Activated T-helper 2 cell treated with anti-CD3 and anti-CD28 coated beads, Interferon-gamma antibody, Interleukin-2, Interleukin-4, amounts not matched to agents 10 μg/mL and 5 μg/mL and 100 μg/mL, durations not matched to agents 14 hours and 24 hours and 36 hours (primary cell): Measurements from ENCODE around the gene SEC14L5. TPM values are rescaled to one million over a fixed set of nuclear protein-coding genes. Genes with fewer than 3 reads are reported as not detected.

Source experiments
- DNase-seq: peaks from one replicate; pipeline ENCODE4 v3.0.0; 2021; ENCODE audit warnings: low spot score
- H3K27ac Mint-ChIP-seq: one replicate; pipeline ENCODE4 v1.8.0; 2021; ENCODE audit warnings: mixed read lengths
- H3K27me3 Mint-ChIP-seq: one replicate; pipeline ENCODE4 v1.8.0; 2021; ENCODE audit warnings: low read depth, mixed read lengths
- H3K36me3 Mint-ChIP-seq: one replicate; pipeline ENCODE4 v1.8.0; 2021; ENCODE audit warnings: low read depth, mixed read lengths
- H3K4me1 Mint-ChIP-seq: one replicate; pipeline ENCODE4 v1.8.0; 2021; ENCODE audit warnings: low read depth, mixed read lengths
- H3K4me3 Mint-ChIP-seq: one replicate; pipeline ENCODE4 v1.8.0; 2021; ENCODE audit warnings: low read depth, mild to moderate bottlenecking, moderate library complexity, mixed read lengths
- H3K9me3 Mint-ChIP-seq: one replicate; pipeline ENCODE4 v1.8.0; 2021; ENCODE audit warnings: mixed read lengths
- intact Hi-C: fragments of 100-400 bp; cut with micrococcal nuclease; formaldehyde crosslinking; loops from one replicate; pipeline ENCODE4 v1.15.1; 2023
- total RNA-seq: library from RNA; stranded (reverse); gene quantifications from 2 replicates; pipeline ENCODE4 v1.2.3, GENCODE V29; 2022

SEC14L5 gene
- total RNA-seq, 1 donor from 2014 or later: not detected

- Mint-ChIP-seq H3K4me3 (no peak overlapping the region), H3K4me1 (peaks cover 6% of the 10 kb centered on the region), H3K27me3 (no peaks in the 10 kb centered on the region), H3K27ac (no peak overlapping the region), H3K9me3 (peaks cover 7% of the 10 kb centered on the region), H3K36me3 (no peaks in the 10 kb centered on the region)
- DNase-seq: no peak
- intact Hi-C loops: no loop called here
Observed at GRCh38 chr16:4968879-4969483, 10.9 kb downstream of the SEC14L5 start.

GRCh38 chr16:4970010-4970409 lies 11.9 kb downstream of the SEC14L5 start:
- DNase-seq: no peak
- peaks cover 7% of the 10 kb centered on the region for H3K9me3 Mint-ChIP-seq
- H3K27me3 Mint-ChIP-seq: no peaks in the 10 kb centered on the region
- no peak overlapping the region for H3K27ac Mint-ChIP-seq
- intact Hi-C loops: no loop called here
- H3K36me3 Mint-ChIP-seq: no peaks in the 10 kb centered on the region
- H3K4me3 Mint-ChIP-seq: no peak overlapping the region
- H3K4me1 Mint-ChIP-seq: peaks cover 6% of the 10 kb centered on the region

GRCh38 chr16:4972938-4973587 lies 14.9 kb downstream of the SEC14L5 start:
- no peak for DNase-seq
- H3K9me3 Mint-ChIP-seq: peaks cover 7% of the 10 kb centered on the region

GRCh38 chr16:4976079-4976478 lies 17.9 kb downstream of the SEC14L5 start:
- Mint-ChIP-seq H3K4me3 (no peak overlapping the region), H3K27ac (no peak overlapping the region), H3K4me1 (peaks cover 6% of the 10 kb centered on the region), H3K27me3 (no peaks in the 10 kb centered on the region), H3K36me3 (no peaks in the 10 kb centered on the region), H3K9me3 (peaks cover 7% of the 10 kb centered on the region)
- DNase-seq: no peak
- intact Hi-C loops: no loop called here

More at GRCh38 chr16:4972938-4973587, 14.9 kb downstream of the SEC14L5 start:
- Mint-ChIP-seq H3K4me1 (peaks cover 6% of the 10 kb centered on the region), H3K4me3 (no peak overlapping the region), H3K27me3 (no peaks in the 10 kb centered on the region), H3K27ac (no peak overlapping the region), H3K36me3 (no peaks in the 10 kb centered on the region)
- intact Hi-C loops: no loop called here

GRCh38 chr16:4976611-4977145 lies 18.5 kb downstream of the SEC14L5 start:
- Mint-ChIP-seq H3K9me3 (peaks cover 7% of the 10 kb centered on the region), H3K27me3 (no peaks in the 10 kb centered on the region), H3K4me3 (no peak overlapping the region), H3K4me1 (peaks cover 6% of the 10 kb centered on the region), H3K27ac (no peak overlapping the region), H3K36me3 (no peaks in the 10 kb centered on the region)
- DNase-seq: no peak
- intact Hi-C loops: no loop called here

- no peak overlapping the region for H3K27ac Mint-ChIP-seq
- intact Hi-C loops: no loop called here
- H3K27me3 Mint-ChIP-seq: no peaks in the 10 kb centered on the region
- no peaks in the 10 kb centered on the region for H3K4me1 Mint-ChIP-seq
- no peaks in the 10 kb centered on the region for H3K36me3 Mint-ChIP-seq
- H3K9me3 Mint-ChIP-seq: no peaks in the 10 kb centered on the region
- H3K4me3 Mint-ChIP-seq: no peak overlapping the region
- DNase-seq: no peak
Observed at GRCh38 chr16:4979164-4979563, 21.0 kb downstream of the SEC14L5 start.

GRCh38 chr16:4979736-4980660 lies 21.9 kb downstream of the SEC14L5 start:
- Mint-ChIP-seq H3K4me3 (no peak overlapping the region), H3K9me3 (no peaks in the 10 kb centered on the region), H3K27me3 (no peaks in the 10 kb centered on the region), H3K36me3 (no peaks in the 10 kb centered on the region), H3K4me1 (no peaks in the 10 kb centered on the region), H3K27ac (no peak overlapping the region)
- intact Hi-C loops: no loop called here
- DNase-seq: no peak

- Mint-ChIP-seq H3K4me1 (no peaks in the 10 kb centered on the region), H3K36me3 (no peaks in the 10 kb centered on the region), H3K4me3 (no peak overlapping the region), H3K9me3 (no peaks in the 10 kb centered on the region), H3K27me3 (peaks cover 2% of the 10 kb centered on the region), H3K27ac (no peak overlapping the region)
- no peak for DNase-seq
- intact Hi-C loops: no loop called here
Observed at GRCh38 chr16:4980691-4981090, 22.6 kb downstream of the SEC14L5 start.

GRCh38 chr16:4981473-4981872 lies 23.3 kb downstream of the SEC14L5 start:
- Mint-ChIP-seq H3K27ac (no peak overlapping the region), H3K27me3 (peaks cover 9% of the 10 kb centered on the region), H3K36me3 (no peaks in the 10 kb centered on the region), H3K4me3 (no peak overlapping the region), H3K4me1 (no peaks in the 10 kb centered on the region), H3K9me3 (no peaks in the 10 kb centered on the region)
- intact Hi-C loops: no loop called here
- no peak for DNase-seq

GRCh38 chr16:4982056-4982867 lies 24.1 kb downstream of the SEC14L5 start:
- Mint-ChIP-seq H3K27ac (no peak overlapping the region), H3K9me3 (no peaks in the 10 kb centered on the region), H3K4me3 (no peak overlapping the region), H3K27me3 (peaks cover 17% of the 10 kb centered on the region), H3K4me1 (no peaks in the 10 kb centered on the region), H3K36me3 (no peaks in the 10 kb centered on the region)
- DNase-seq: no peak
- intact Hi-C loops: no loop called here

GRCh38 chr16:4984174-4984990 lies 26.3 kb downstream of the SEC14L5 start:
- Mint-ChIP-seq H3K9me3 (no peaks in the 10 kb centered on the region), H3K4me1 (no peaks in the 10 kb centered on the region), H3K27ac (no peak overlapping the region), H3K27me3 (peaks cover 23% of the 10 kb centered on the region), H3K36me3 (no peaks in the 10 kb centered on the region), H3K4me3 (no peak overlapping the region)
- DNase-seq: no peak
- intact Hi-C loops: no loop called here

GRCh38 chr16:4987250-4987579 lies 29.1 kb downstream of the SEC14L5 start:
- no peaks in the 10 kb centered on the region for H3K4me1 Mint-ChIP-seq
- H3K27ac Mint-ChIP-seq: no peak overlapping the region
- intact Hi-C loops: no loop called here
- DNase-seq: no peak
- H3K4me3 Mint-ChIP-seq: no peak overlapping the region
- no peaks in the 10 kb centered on the region for H3K36me3 Mint-ChIP-seq
- no peaks in the 10 kb centered on the region for H3K9me3 Mint-ChIP-seq
- H3K27me3 Mint-ChIP-seq: peaks cover 26% of the 10 kb centered on the region
